Hematopoietic multipotent progenitor cell treated with erythropoietin and hydrocortisone succinate and interleukin-3 and kit ligand, for 6 days (in vitro differentiated cells): ENCODE data around the gene CLPTM1L.
A peak's percentile ranks its signal among the peaks of the same experiment; 100 is the strongest.

Experiments
- DNase-seq: peaks from one replicate; pipeline ENCODE4 v3.0.0-alpha.2; 2015

Gene CLPTM1L

GRCh38 chr5:1325191-1325741, 19.6 kb downstream of the CLPTM1L start:
- no peak for DNase-seq

GRCh38 chr5:1324719-1325190, 20.1 kb downstream of the CLPTM1L start:
- no peak for DNase-seq

- no peak for DNase-seq
Observed at GRCh38 chr5:1324301-1324700, 20.6 kb downstream of the CLPTM1L start.

GRCh38 chr5:1323803-1324173, 21.1 kb downstream of the CLPTM1L start:
- DNase-seq = no peak

GRCh38 chr5:1322955-1323802, 21.7 kb downstream of the CLPTM1L start:
- no peak for DNase-seq

- DNase-seq = no peak
Observed at GRCh38 chr5:1322036-1322900, 22.6 kb downstream of the CLPTM1L start.

- DNase-seq = no peak
Observed at GRCh38 chr5:1321576-1321975, 23.3 kb downstream of the CLPTM1L start.

GRCh38 chr5:1320436-1321344, 24.2 kb downstream of the CLPTM1L start:
- no peak for DNase-seq

- no peak for DNase-seq
Observed at GRCh38 chr5:1319436-1320256, 25.3 kb downstream of the CLPTM1L start.

- DNase-seq = no peak
Observed at GRCh38 chr5:1318659-1319251, 26.1 kb downstream of the CLPTM1L start.

GRCh38 chr5:1317921-1318565, 26.9 kb downstream of the CLPTM1L start:
- DNase-seq = no peak

GRCh38 chr5:1316588-1317340, 28.1 kb downstream of the CLPTM1L start:
- DNase-seq = no peak

GRCh38 chr5:1315709-1316587, 29.0 kb downstream of the CLPTM1L start:
- DNase-seq = peak; percentile 63

GRCh38 chr5:1315018-1315708, 29.7 kb downstream of the CLPTM1L start:
- DNase-seq = no peak

GRCh38 chr5:1314564-1314982, 30.3 kb downstream of the CLPTM1L start:
- no peak for DNase-seq

- DNase-seq = peak; percentile 59
Observed at GRCh38 chr5:1312993-1313833, 31.7 kb downstream of the CLPTM1L start.

GRCh38 chr5:1312206-1312605, 32.7 kb downstream of the CLPTM1L start:
- no peak for DNase-seq
